WI38 (cell line): ENCODE data around the gene ADARB1.

ENCODE experiments used
- H3K4me3 ChIP-seq: 2 replicates; pipeline ENCODE4 v1.5.1; 2011; ENCODE audit warnings: low read depth, mild to moderate bottlenecking, control low read depth, low read length
- TF ChIP-seq, protein P1 (sequence below): IDR thresholded peaks from 2 replicates; pipeline ENCODE4 v1.5.1; 2012; ENCODE audit warnings: low read depth, mild to moderate bottlenecking, control low read depth, low read length

ADARB1 gene

DNA sequence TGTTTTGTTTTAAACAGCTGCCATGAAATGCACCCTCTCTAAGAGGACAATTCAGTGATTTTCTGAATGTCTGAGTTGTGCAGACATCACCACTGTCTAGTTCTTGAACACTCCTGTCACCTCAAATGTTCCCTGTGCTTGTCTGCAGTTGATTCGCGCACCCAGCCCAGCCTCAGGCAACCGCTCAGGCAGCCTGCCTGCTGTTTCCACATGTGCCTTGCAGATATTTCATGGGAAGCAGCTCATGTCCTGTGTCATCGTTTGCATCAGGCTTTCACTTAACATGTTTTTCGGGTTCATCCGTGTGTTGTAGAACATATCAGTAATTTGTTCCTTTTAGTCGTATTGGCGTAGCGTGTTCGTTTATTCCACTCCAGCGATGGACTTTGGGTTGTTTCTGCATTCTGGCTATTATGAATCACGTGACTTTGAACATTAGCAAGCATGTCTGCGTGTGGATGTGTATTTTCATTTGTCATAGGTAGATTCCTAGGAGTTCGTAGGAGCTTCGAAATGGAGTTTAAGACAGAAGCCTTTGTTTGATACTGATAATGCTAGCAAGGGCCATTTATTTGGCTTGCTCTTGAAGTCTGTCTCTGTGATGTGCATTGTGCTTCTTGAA is 12.1 kb downstream of the ADARB1 start:
- no peak overlapping the region for H3K4me3 ChIP-seq
- TF ChIP-seq, protein P1, sequence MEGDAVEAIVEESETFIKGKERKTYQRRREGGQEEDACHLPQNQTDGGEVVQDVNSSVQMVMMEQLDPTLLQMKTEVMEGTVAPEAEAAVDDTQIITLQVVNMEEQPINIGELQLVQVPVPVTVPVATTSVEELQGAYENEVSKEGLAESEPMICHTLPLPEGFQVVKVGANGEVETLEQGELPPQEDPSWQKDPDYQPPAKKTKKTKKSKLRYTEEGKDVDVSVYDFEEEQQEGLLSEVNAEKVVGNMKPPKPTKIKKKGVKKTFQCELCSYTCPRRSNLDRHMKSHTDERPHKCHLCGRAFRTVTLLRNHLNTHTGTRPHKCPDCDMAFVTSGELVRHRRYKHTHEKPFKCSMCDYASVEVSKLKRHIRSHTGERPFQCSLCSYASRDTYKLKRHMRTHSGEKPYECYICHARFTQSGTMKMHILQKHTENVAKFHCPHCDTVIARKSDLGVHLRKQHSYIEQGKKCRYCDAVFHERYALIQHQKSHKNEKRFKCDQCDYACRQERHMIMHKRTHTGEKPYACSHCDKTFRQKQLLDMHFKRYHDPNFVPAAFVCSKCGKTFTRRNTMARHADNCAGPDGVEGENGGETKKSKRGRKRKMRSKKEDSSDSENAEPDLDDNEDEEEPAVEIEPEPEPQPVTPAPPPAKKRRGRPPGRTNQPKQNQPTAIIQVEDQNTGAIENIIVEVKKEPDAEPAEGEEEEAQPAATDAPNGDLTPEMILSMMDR: no peak

DNA sequence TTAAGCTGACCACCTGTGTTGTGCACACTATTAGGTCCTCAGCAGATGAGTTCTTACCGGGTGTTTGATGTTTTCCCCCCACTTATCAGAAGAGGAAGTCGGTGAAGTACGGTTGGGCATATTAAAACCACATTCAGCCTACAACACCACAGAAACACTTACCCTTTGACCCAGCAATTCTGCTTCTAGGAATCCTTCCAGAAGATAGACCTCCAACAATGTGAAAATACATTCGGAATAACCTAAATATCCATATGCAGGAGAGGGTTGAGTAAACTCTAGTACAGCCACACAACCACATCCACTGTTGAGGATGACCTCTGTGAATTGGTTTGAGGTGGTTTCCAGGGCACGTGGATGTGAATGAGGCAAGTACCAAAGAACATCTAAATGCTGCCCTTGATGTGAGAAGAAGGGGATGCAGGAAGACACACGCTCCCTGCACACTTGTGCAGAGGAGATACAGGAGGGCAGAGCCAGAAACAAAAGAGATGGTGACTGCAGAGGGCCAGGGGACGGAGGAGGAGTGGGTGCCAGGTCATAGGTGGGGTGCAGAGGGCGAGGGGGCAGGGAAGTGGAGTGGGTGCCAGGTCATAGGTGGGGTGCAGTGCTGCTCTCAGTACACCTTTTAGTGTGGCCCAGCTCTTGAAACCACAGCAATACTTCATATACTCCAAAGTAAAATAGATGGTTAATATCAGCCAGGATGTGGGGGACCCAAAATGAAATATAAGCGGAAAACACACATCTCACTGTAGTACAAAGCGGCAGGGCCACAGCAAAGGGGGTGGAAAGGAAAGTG is 12.8 kb downstream of the ADARB1 start:
- no peak overlapping the region for H3K4me3 ChIP-seq
- TF ChIP-seq, protein P1: no peak

DNA sequence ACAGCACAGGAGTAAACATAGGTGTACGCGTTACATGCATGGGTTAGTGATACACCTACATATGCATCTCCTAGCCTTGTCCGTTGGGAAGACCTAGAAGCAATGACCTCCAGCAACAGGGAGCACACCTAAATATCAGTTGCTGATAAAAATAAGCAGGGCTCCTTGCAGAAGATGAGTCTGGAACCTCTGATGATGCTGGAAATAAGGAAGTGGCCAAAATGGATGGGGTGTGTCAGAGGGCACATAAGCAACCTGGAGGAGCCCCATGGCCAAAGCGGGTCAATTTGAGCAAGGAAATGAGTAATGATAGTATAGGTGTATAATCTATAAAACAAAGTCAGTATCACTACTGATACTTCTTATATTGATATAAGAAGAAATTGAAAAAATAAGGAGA is 13.7 kb downstream of the ADARB1 start:
- no peak overlapping the region for H3K4me3 ChIP-seq
- TF ChIP-seq, protein P1: no peak

DNA sequence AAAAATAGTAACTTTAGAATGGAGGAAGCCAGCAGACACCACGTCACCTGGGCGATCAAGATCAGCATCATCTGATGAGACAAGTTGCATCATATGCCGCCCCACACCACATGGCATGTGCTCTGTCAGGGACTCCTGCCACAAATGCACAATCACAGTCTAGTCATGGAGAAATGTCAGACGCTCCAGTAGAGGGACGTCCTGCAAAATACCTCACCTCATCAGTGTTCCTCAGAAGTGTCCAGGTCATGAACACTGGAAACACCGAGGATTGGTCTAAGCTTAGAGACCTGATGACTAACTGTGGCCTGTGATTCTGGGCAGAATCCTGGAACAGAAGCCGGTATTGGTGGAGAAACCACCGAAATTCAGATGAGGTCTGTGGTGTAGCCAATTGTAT is 14.3 kb downstream of the ADARB1 start:
- H3K4me3 ChIP-seq: no peak overlapping the region
- TF ChIP-seq, protein P1: no peak

DNA sequence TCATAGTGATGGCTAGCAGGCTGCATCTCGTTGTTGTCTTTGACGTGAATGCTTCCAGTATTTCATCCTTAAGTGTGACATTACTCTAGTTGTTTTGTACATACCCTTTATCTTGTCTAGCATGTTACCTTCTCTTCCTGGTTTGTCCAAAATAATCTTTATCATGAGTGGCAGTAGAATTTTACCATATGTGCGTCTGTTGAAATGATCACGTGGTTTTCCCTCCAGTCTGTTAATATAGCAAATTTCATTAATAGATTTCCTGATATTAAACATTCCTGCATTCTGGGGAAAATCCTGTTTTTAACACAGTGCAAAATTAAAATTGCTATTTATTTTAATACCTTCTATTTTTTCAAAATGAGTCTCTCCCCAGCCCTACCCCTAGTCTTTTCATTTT is 15.6 kb downstream of the ADARB1 start:
- TF ChIP-seq, protein P1: no peak
- H3K4me3 ChIP-seq: no peak overlapping the region

DNA sequence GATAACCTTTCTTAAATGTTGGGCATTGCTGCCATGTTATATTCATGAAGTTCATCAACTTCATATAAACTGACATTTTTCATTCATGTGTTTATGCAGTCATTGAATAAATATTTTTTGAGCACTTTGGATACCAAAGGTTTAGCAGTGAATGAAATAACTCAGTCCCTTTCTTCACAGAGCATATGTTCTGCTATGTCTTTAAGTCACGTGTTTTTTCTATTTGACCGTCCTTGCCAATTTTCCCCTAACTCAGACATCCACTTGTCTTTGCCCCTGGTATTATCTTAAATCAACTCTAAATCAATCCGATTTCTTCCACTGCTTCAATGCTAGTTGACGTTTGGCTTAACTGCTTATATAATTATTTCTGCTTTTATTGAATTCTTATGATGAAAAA is 16.6 kb downstream of the ADARB1 start:
- TF ChIP-seq, protein P1: no peak
- no peak overlapping the region for H3K4me3 ChIP-seq

DNA sequence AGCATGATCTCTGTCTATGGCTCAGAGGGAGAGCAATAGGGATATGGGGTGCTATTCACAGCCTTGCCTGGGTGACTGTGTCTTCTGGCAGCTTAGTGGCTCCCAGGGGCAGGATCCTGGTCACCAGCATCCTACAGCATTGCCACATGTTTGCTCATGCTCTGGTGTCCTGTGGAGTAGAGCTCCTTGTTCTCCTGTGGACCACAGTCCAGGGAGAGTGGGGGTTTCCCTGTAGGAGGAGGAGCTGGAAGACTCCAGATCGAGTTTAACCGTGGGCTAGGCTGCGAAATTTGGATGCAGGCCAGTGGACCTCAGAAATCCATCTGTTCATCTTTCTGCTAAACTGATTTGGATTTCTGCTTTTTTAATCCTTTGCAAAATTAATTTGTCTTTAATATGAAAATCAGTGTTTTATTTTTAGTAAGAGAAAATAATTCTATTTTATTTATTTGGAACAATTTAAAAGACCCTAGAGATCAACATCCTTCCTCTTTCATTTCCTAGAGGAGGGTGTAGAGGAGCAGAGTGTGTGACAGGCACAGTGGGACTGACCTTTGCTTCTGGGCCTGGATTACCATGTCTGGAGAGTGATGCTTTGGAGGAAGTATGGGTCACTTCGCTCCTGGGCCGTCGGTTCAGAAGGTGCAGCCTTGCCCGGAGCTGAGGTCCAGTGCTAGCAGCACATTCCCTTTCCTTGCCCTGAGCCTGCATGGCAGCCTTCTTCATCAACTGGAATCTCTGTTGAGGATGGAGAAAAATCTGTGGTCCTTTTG is 17.4 kb downstream of the ADARB1 start:
- TF ChIP-seq, protein P1: no peak
- no peak overlapping the region for H3K4me3 ChIP-seq
